ENCODE measurements around the gene RIN2.
A peak's percentile ranks its signal among the peaks of the same experiment; 100 is the strongest.
"Not testable (repeated sequence)": the region's sequence is repeated elsewhere in the genome, so short reads cannot be mapped to it uniquely, and the experiment has no call there.

RIN2 gene

GRCh38 chr20:19749618-19750071 lies 8.4 kb upstream of the RIN2 start:
- H3K27ac ChIP-seq, result no peak overlapping the region
- no peak for DNase-seq
- TF ChIP-seq CTCF (IDR thresholded peaks at IDR 0.05), result no peak
- H3K4me1 ChIP-seq, result peaks cover 0 to 18% (median 13%) of the 10 kb centered on the region in 4 donors
- H3K4me3 ChIP-seq, result no peak overlapping the region
- no peaks in the 10 kb centered on the region for H3K36me3 ChIP-seq
- no peaks in the 10 kb centered on the region for H3K27me3 ChIP-seq
- H3K9me3 ChIP-seq, result peaks cover 0 to 5% (median 3%) of the 10 kb centered on the region in 3 donors
- intact Hi-C loops (cut with DNase I; ENCODE audit: low total_unique reads), result no loop called here

GRCh38 chr20:19750101-19750606 lies 7.9 kb upstream of the RIN2 start:
- no peak overlapping the region for H3K27ac ChIP-seq
- intact Hi-C loops (cut with DNase I; ENCODE audit: low total_unique reads), result no loop called here
- no peak for TF ChIP-seq CTCF (IDR thresholded peaks at IDR 0.05)
- no peak for DNase-seq
- H3K9me3 ChIP-seq, result peaks cover 0 to 5% (median 3%) of the 10 kb centered on the region in 3 donors
- H3K36me3 ChIP-seq, result no peaks in the 10 kb centered on the region
- no peak overlapping the region for H3K4me3 ChIP-seq
- H3K4me1 ChIP-seq, result peaks cover 0 to 18% (median 13%) of the 10 kb centered on the region in 4 donors
- no peaks in the 10 kb centered on the region for H3K27me3 ChIP-seq

DNA sequence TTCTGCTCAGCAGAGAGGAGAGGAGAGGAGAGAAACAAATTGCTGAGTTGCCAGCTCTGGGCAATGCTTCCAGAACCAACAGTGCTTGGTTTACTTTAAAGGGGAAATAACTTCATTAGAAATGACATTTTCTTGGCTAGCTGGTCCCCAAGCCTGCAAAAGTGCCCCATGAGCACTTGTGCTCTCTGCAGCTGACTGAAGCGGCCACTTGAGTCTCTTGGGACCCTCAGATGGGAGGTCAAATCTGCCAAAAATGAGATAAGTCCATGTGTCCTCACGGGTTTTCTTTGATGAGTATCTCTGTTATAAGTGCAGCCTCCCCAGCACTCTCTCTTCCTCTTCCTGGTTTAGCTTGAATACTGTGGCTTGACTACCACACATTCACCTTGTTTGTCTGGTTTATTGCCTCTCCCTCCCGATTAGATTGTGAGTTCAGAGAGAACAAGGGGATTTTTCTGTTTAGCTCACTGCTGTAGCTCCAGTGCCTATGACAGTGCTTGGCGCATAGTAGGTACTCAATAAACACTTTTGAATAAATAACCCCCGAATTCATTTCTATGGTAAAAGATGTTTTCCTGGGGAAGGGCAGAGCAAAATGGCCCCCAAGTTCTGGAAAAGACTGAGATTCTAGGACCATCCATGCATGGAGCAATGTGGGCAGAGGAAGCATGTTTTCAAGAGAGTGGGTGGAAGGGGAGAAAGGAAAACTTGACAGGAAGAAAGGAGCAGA lies 7.0 kb upstream of the RIN2 start:
- H3K27me3 ChIP-seq, result no peaks in the 10 kb centered on the region
- intact Hi-C loops (cut with DNase I; ENCODE audit: low total_unique reads), result no loop called here
- no peak overlapping the region for H3K4me3 ChIP-seq
- peaks cover 0 to 18% (median 13%) of the 10 kb centered on the region in 4 donors for H3K4me1 ChIP-seq
- DNase-seq, result no peak
- TF ChIP-seq CTCF (IDR thresholded peaks at IDR 0.05), result no peak
- H3K9me3 ChIP-seq, result no peaks in the 10 kb centered on the region
- no peaks in the 10 kb centered on the region for H3K36me3 ChIP-seq
- H3K27ac ChIP-seq, result no peak overlapping the region

GRCh38 chr20:19754201-19754600 lies 3.9 kb upstream of the RIN2 start:
- H3K27ac ChIP-seq; DNase-seq; H3K9me3 ChIP-seq; H3K27me3 ChIP-seq; intact Hi-C loops (cut with DNase I; ENCODE audit: low total_unique reads); H3K4me3 ChIP-seq; H3K36me3 ChIP-seq: not testable (repeated sequence)
- H3K4me1 ChIP-seq, result peaks cover 0 to 25% (median 20%) of the 10 kb centered on the region in 4 donors

DNA sequence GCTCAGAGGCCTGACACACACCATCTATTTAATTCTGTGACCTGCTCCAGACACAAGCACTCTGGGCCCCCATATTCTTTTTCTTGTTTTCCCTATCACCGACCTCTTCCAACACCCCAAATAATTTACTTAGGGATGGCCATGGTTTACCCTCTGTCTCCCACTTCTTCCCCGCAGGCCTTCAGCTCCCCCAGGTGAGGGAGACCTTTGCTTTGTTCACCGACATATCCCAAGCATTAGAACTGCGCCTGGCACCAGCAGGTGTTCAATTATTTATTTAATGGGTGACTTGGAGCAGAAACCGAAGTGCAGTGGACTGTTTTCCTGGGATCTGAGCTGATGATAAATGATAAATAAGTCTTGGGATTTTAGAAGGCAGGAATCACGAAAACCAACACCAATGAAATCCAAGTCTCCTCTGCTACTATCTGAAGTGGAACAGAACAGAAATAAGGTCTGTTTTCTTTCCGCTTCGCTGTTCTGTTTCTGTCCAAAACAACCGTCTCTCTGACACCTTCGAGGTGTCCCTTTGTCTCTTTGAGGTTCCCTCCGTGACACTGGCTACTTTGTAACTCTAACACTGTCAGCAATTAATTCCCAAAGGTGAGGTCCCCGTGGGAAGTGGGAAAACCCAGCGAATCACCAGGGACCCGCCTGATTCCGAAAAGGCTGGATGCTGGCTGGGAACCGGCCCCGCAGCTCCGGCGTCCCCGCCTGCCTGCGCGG lies 1.1 kb upstream of the RIN2 start:
- no peak for DNase-seq
- H3K9me3 ChIP-seq, result no peaks in the 10 kb centered on the region
- no peaks in the 10 kb centered on the region for H3K36me3 ChIP-seq
- H3K27me3 ChIP-seq, result no peaks in the 10 kb centered on the region
- peaks cover 0 to 34% (median 24%) of the 10 kb centered on the region in 4 donors for H3K4me1 ChIP-seq
- TF ChIP-seq CTCF (IDR thresholded peaks at IDR 0.05), result no peak
- H3K27ac ChIP-seq, result peak overlapping the region; percentile 94 to 98
- peak overlapping the region; percentile 80 to 85 for H3K4me3 ChIP-seq
- intact Hi-C loops (cut with DNase I; ENCODE audit: low total_unique reads), result loop anchor here (5.0 kb wide), 1 partner anchor 65 kb away; no protein-coding TSS in a partner anchor
